Caco-2 (cell line): ENCODE data around the gene COL8A1. TPM values are rescaled to one million over a fixed set of nuclear protein-coding genes. Genes with fewer than 3 reads are reported as not detected.

ENCODE experiments used
- BruUV-seq: library from RNA; stranded (reverse); fragments of 400-500 nt; replicated peaks from 2 replicates; lab custom pipeline; 2021; lab: Mats Ljungman, UMichigan
- CTCF ChIA-PET: fragments of 300-600 bp; sonication (Branson Sonifier 250); formaldehyde crosslinking; loops from one replicate; lab custom pipeline; 2022; ENCODE audit warnings: antibody characterized with exemption; lab: Charles Lee
- POLR2A ChIA-PET: fragments of 300-600 bp; sonication (Branson Sonifier 250); formaldehyde crosslinking; loops from one replicate; lab custom pipeline; 2022; ENCODE audit warnings: antibody characterized with exemption; lab: Charles Lee
- DNase-seq, 2 experiments: peaks; one replicate each; pipeline versions ENCODE4 v3.0.0 to v3.0.0-alpha.2; 2020 to 2022
- H3K27me3 ChIP-seq: replicated peaks from 2 replicates; pipeline ENCODE4 v1.6.0; 2011; ENCODE audit warnings: low read length; ENCODE audit not compliant: control insufficient read depth, insufficient read depth
- H3K36me3 ChIP-seq: 2 replicates; pipeline ENCODE4 v1.5.1; 2011; ENCODE audit warnings: low read length; ENCODE audit not compliant: control insufficient read depth, insufficient read depth
- H3K4me1 ChIP-seq: fragments of 250-450 bp; sonication (Bioruptor Pico); 2 replicates; pipeline ENCODE4 v1.5.1; 2020; ENCODE audit warnings: mild to moderate bottlenecking
- H3K4me3 ChIP-seq: 2 replicates; pipeline ENCODE4 v1.5.1; 2011; ENCODE audit warnings: low read depth, mild to moderate bottlenecking, control low read depth, low read length
- H3K9me3 ChIP-seq: fragments of 250-450 bp; sonication (Bioruptor Pico); 2 replicates; pipeline ENCODE4 v1.5.1; 2020; ENCODE audit warnings: mild to moderate bottlenecking, moderate library complexity
- H3K27ac Mint-ChIP-seq: one replicate; pipeline ENCODE4 v1.8.0; 2022; ENCODE audit warnings: mixed read lengths; ENCODE audit not compliant: unreplicated experiment
- H3K27me3 Mint-ChIP-seq: one replicate; pipeline ENCODE4 v1.8.0; 2022; ENCODE audit warnings: mixed read lengths; ENCODE audit not compliant: insufficient read depth, unreplicated experiment
- H3K36me3 Mint-ChIP-seq: one replicate; pipeline ENCODE4 v1.8.0; 2022; ENCODE audit warnings: mild to moderate bottlenecking, mixed read lengths; ENCODE audit not compliant: insufficient read depth, unreplicated experiment
- H3K4me1 Mint-ChIP-seq: one replicate; pipeline ENCODE4 v1.8.0; 2022; ENCODE audit warnings: low read depth, mixed read lengths; ENCODE audit not compliant: unreplicated experiment
- H3K4me3 Mint-ChIP-seq: one replicate; pipeline ENCODE4 v1.8.0; 2022; ENCODE audit warnings: mild to moderate bottlenecking, moderate library complexity, mixed read lengths; ENCODE audit not compliant: unreplicated experiment
- H3K9me3 Mint-ChIP-seq: one replicate; pipeline ENCODE4 v1.8.0; 2022; ENCODE audit warnings: mixed read lengths; ENCODE audit not compliant: unreplicated experiment
- intact Hi-C: fragments of 100-400 bp; cut with micrococcal nuclease; formaldehyde crosslinking; loops from one replicate; pipeline ENCODE4 v1.10.0; 2022; ENCODE audit not compliant: unreplicated experiment
- total RNA-seq: library from RNA; stranded (reverse); gene quantifications from 2 replicates; pipeline ENCODE4 v1.2.3, GENCODE V29; 2022
- TF ChIP-seq, protein P1 (sequence below), 2 experiments: fragments of 200-600 bp in 1 of 2; IDR thresholded peaks; 1 replicate in 1 of 2; 2 replicates in 1 of 2; pipeline versions ENCODE4 v1.5.1 to v1.8.0; 2011 to 2022; ENCODE audit warnings: antibody characterized with exemption in 1 of 2, control low read depth in 1 of 2, inconsistent platforms in 1 of 2, low read depth in 1 of 2, low read length in 1 of 2, mild to moderate bottlenecking in 1 of 2, moderate library complexity in 1 of 2; ENCODE audit not compliant: insufficient read depth in 1 of 2, severe bottlenecking in 1 of 2, unreplicated experiment in 1 of 2

Gene COL8A1
- total RNA-seq, 1 experiment from 2014 or later, result not detected

DNA sequence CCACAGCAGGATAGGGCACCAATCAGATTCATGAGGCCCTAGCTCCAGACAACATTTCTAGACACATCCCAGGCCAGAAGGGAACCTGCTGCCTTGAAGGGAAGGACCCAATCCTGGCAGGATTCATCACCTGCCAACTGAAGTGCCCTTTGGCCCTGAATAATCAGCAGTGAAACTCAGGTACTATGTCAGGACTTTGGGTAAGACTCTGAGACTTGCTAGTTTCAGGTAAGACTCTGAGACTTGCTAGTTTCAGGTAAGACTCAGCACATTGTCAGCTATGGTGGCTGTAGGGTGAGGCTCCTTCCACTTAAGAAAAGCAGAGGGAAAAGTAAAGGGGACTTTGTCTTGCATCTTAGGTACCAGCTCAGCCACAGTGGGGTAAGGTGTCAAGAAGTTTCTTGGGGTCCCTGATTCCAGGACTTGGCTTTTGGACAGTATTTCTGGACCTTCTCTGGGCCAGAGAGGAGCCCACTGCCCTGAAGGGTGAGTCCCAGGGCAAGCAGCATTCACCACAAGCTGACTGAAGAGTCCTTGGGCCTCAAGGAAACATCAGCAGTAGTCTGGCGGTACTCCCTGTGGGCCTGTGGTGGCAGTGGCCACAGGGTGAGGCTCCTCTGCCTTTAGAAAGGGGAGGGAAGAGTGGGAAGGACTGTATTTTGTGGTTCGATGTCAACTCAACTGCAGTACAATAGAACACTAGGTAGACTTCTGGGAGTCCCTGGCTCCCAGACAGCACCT lies 13.7 kb upstream of the COL8A1 start:
- Histone ChIP-seq H3K36me3 (no peaks in the 10 kb centered on the region), H3K4me1 (no peaks in the 10 kb centered on the region), H3K27me3 (no peaks in the 10 kb centered on the region), H3K9me3 (no peaks in the 10 kb centered on the region), H3K4me3 (no peak overlapping the region)
- no peak for DNase-seq
- Mint-ChIP-seq H3K36me3 (no peaks in the 10 kb centered on the region), H3K27me3 (peaks cover under 1% of the 10 kb centered on the region), H3K4me3 (no peak overlapping the region), H3K27ac (no peak overlapping the region), H3K4me1 (no peaks in the 10 kb centered on the region), H3K9me3 (no peaks in the 10 kb centered on the region)
- ChIA-PET POLR2A (no interaction called here), CTCF (no interaction called here)
- intact Hi-C loops, result no loop called here
- BruUV-seq, result no TSS peak
- TF ChIP-seq, protein P1, sequence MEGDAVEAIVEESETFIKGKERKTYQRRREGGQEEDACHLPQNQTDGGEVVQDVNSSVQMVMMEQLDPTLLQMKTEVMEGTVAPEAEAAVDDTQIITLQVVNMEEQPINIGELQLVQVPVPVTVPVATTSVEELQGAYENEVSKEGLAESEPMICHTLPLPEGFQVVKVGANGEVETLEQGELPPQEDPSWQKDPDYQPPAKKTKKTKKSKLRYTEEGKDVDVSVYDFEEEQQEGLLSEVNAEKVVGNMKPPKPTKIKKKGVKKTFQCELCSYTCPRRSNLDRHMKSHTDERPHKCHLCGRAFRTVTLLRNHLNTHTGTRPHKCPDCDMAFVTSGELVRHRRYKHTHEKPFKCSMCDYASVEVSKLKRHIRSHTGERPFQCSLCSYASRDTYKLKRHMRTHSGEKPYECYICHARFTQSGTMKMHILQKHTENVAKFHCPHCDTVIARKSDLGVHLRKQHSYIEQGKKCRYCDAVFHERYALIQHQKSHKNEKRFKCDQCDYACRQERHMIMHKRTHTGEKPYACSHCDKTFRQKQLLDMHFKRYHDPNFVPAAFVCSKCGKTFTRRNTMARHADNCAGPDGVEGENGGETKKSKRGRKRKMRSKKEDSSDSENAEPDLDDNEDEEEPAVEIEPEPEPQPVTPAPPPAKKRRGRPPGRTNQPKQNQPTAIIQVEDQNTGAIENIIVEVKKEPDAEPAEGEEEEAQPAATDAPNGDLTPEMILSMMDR (IDR thresholded peaks at IDR 0.05; ENCODE audit: insufficient read depth in 1 of 2, low read depth in 1 of 2, low read length in 1 of 2, severe bottlenecking in 1 of 2, unreplicated experiment in 1 of 2), result no peak

DNA sequence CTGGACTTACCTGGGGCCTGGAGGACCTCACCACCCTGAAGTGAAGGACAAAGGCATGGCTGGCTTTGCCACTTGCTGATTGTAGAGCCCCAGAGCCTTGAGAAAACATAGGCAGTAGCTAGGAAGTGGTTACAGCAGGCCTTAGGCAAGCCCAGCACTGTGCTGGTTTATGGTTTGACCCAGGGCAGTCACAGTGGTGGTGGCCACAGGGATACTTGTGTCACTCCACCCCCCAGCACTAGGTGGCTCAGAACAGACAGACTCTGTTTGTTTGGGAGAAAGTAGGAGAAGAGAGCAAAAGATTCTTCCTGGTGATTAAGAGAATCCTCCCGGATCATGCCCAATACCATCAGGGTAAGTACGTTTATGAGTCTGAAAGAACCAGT lies 13.2 kb upstream of the COL8A1 start:
- H3K27ac Mint-ChIP-seq, result no peak overlapping the region
- H3K4me3 ChIP-seq, result no peak overlapping the region
- no peaks in the 10 kb centered on the region for H3K27me3 ChIP-seq
- no TSS peak for BruUV-seq
- no peaks in the 10 kb centered on the region for H3K9me3 Mint-ChIP-seq
- H3K27me3 Mint-ChIP-seq, result no peaks in the 10 kb centered on the region
- POLR2A ChIA-PET, result no interaction called here
- no peaks in the 10 kb centered on the region for H3K36me3 ChIP-seq
- CTCF ChIA-PET, result no interaction called here
- no peaks in the 10 kb centered on the region for H3K36me3 Mint-ChIP-seq
- no peak overlapping the region for H3K4me3 Mint-ChIP-seq
- TF ChIP-seq, protein P1 (IDR thresholded peaks at IDR 0.05; ENCODE audit: insufficient read depth in 1 of 2, low read depth in 1 of 2, low read length in 1 of 2, severe bottlenecking in 1 of 2, unreplicated experiment in 1 of 2), result no peak
- no peaks in the 10 kb centered on the region for H3K9me3 ChIP-seq
- intact Hi-C loops, result no loop called here
- H3K4me1 Mint-ChIP-seq, result no peaks in the 10 kb centered on the region
- DNase-seq, result peak in 1 of 2 experiments; percentile 16
- H3K4me1 ChIP-seq, result no peaks in the 10 kb centered on the region

DNA sequence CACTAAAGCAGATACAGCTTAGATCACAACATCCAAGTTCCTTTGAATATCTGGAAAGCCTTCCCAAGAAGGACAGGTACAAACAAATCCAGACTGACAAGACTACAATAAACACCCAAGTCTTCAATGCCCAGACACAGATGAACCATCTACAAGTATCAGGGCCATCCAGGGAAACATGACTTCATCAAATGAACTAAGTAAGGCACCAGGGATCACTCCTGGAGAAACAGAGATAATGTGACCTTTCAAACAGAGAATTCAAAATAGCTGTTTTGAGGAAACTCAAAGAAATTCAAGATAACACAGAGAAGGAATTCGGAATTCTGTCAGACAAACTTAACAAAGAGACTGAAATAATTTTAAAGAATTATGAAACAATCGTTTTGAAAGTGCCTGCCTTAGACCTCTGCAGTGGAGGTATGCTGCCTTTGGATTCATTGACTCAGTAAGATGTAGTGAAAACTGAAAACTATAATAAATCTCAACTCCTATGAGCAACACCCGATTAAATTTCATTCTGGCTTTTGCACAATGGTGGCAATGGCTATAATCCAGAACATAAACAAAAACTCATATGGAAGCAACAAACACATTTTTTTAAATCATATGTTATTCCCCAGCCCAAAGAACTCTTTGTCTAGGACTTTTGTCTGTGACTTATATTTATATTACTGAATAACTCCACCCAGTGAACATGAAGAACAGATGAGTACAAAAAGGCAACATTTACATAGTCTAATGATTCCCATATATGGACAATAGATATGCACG lies 12.6 kb upstream of the COL8A1 start:
- intact Hi-C loops, result no loop called here
- H3K36me3 Mint-ChIP-seq, result no peaks in the 10 kb centered on the region
- H3K27me3 ChIP-seq, result no peaks in the 10 kb centered on the region
- H3K36me3 ChIP-seq, result no peaks in the 10 kb centered on the region
- no peak overlapping the region for H3K27ac Mint-ChIP-seq
- no peaks in the 10 kb centered on the region for H3K9me3 ChIP-seq
- H3K27me3 Mint-ChIP-seq, result no peaks in the 10 kb centered on the region
- H3K4me3 ChIP-seq, result no peak overlapping the region
- TF ChIP-seq, protein P1 (IDR thresholded peaks at IDR 0.05; ENCODE audit: insufficient read depth in 1 of 2, low read depth in 1 of 2, low read length in 1 of 2, severe bottlenecking in 1 of 2, unreplicated experiment in 1 of 2), result no peak
- no peaks in the 10 kb centered on the region for H3K4me1 Mint-ChIP-seq
- no peaks in the 10 kb centered on the region for H3K9me3 Mint-ChIP-seq
- no TSS peak for BruUV-seq
- H3K4me1 ChIP-seq, result no peaks in the 10 kb centered on the region
- H3K4me3 Mint-ChIP-seq, result no peak overlapping the region
- ChIA-PET POLR2A (no interaction called here), CTCF (no interaction called here)
- no peak for DNase-seq
